Thoracic aorta (tissue), 2 donors: ENCODE data around the gene IQCE. TPM values are rescaled to one million over a fixed set of nuclear protein-coding genes. Genes with fewer than 3 reads are reported as not detected.

Source experiments
- ATAC-seq: fragments of 150-250 bp; one replicate; pipeline ENCODE4 v1.8.0; 2017; ENCODE audit warnings: low read depth; ENCODE audit not compliant: insufficient number of reproducible peaks, low FRiP score
- DNase-seq: peaks from one replicate; pipeline ENCODE4 v3.0.0-alpha.2; 2020; ENCODE audit warnings: low spot score
- H3K27ac ChIP-seq, 2 donors: fragments of 200-600 bp; sonication (generic); 1 replicate in 1 of 2; 2 replicates in 1 of 2; pipeline ENCODE4 v1.5.1; 2016; ENCODE audit warnings: mild to moderate bottlenecking in 2 of 2, moderate library complexity in 2 of 2
- H3K27me3 ChIP-seq: fragments of 200-600 bp; sonication (generic); replicated peaks from 2 replicates; pipeline ENCODE4 v1.6.0; 2016; ENCODE audit warnings: mild to moderate bottlenecking; ENCODE audit not compliant: insufficient read depth
- H3K36me3 ChIP-seq: fragments of 200-600 bp; sonication (generic); one replicate; pipeline ENCODE4 v1.5.1; 2016
- H3K4me1 ChIP-seq, 2 donors: fragments of 200-600 bp; sonication (generic); 1 replicate in 1 of 2; 2 replicates in 1 of 2; pipeline versions ENCODE4 v1.5.1 to v1.6.0; 2016; ENCODE audit warnings: low read depth in 2 of 2, mild to moderate bottlenecking in 1 of 2; ENCODE audit not compliant: control insufficient read depth in 1 of 2
- H3K4me3 ChIP-seq: fragments of 200-600 bp; sonication (generic); 2 replicates; pipeline ENCODE4 v1.5.1; 2016; ENCODE audit warnings: mild to moderate bottlenecking
- H3K9me3 ChIP-seq: fragments of 200-600 bp; sonication (generic); 2 replicates; pipeline ENCODE4 v1.5.1; 2016
- CTCF ChIP-seq: fragments of 200-600 bp; sonication (generic); IDR thresholded peaks from one replicate; pipeline ENCODE4 v1.5.1; 2019; ENCODE audit warnings: antibody characterized with exemption
- total RNA-seq, 2 donors: library from RNA; depleted of rRNA; stranded (reverse); fragments of >200 nt; gene quantifications; one replicate each; pipeline versions ENCODE4 v1.1.0 to v1.2.3, GENCODE V29; 2016

IQCE gene
- total RNA-seq, 2 donors from 2014 or later = 10.6 to 40.1 TPM

GRCh38 chr7:2631946-2632732, 73.4 kb downstream of the IQCE start, which contains the start of gene TTYH3:
TSS of gene TTYH3 (plus strand) at chr7:2631986. CDS start at chr7:2632156, 170 bp downstream.
- Histone ChIP-seq H3K4me3 (peak within 1 kb of the TSS; percentile 87), H3K27ac (peak within 1 kb of the TSS; percentile 52 to 94), H3K36me3 (no peaks in the 10 kb centered on the region), H3K9me3 (no peaks in the 10 kb centered on the region), H3K4me1 (peaks cover 42 to 51% of the 10 kb centered on the region in 2 donors), H3K27me3 (no peaks in the 10 kb centered on the region)
- peak; percentile 2 for ATAC-seq
- TF ChIP-seq CTCF = no peak
- no peak for DNase-seq

- TF ChIP-seq CTCF = no peak
- Histone ChIP-seq H3K4me3 (peak overlapping the region; percentile 87), H3K36me3 (no peaks in the 10 kb centered on the region), H3K4me1 (peaks cover 46 to 58% of the 10 kb centered on the region in 2 donors), H3K27ac (peak overlapping the region; percentile 52 to 94), H3K9me3 (no peaks in the 10 kb centered on the region), H3K27me3 (no peaks in the 10 kb centered on the region)
- DNase-seq (no peak), ATAC-seq (peak; percentile 5)
These were observed 74.2 kb downstream of the IQCE start for GRCh38 chr7:2632733-2633537.

DNA sequence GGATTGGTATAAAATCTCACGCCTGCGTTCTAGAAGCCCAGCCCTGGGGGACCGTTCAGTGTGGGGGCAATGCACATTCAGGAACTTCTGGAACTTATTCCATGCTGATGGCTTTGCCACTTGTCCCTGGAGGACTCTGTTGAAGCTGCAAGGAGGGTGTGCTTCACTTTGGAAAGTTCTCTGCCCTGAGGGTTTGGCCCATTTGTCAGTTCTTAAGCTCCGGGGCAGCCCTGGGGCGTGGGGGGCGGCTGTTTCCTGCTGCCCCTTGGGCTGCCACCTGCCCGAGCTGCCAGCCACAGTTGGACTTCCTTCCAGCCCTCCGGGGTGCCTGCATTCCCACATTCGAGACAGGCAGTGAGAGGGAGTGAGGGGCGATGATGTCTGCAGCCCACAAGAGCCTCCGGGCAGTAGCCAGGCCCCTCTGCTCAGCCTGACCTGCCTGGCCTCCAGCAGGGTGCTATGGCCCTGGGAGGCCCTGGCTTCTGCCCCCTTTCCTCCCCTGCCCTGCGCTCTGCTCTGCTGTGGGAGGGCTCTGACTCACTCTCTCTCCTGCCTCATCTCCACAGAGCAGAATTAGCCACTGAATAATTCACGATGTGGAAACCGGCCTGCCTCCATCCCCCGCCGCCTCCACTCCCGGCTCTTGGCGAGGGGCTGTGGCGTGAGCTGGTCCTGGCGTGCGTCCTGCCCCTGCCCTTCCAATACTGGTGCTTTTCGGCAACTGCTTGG, 74.9 kb downstream of the IQCE start:
- Histone ChIP-seq H3K27me3 (no peaks in the 10 kb centered on the region), H3K9me3 (no peaks in the 10 kb centered on the region), H3K4me3 (peak overlapping the region; percentile 87), H3K36me3 (no peaks in the 10 kb centered on the region), H3K4me1 (peaks cover 53 to 65% of the 10 kb centered on the region in 2 donors), H3K27ac (peak overlapping the region; percentile 52 to 94)
- ATAC-seq (peak; percentile 26), DNase-seq (peak; percentile 49)
- no peak for TF ChIP-seq CTCF

- no peak for TF ChIP-seq CTCF
- H3K9me3 ChIP-seq = no peaks in the 10 kb centered on the region
- DNase-seq (no peak), ATAC-seq (no peak)
- no peaks in the 10 kb centered on the region for H3K27me3 ChIP-seq
- peak overlapping the region; percentile 52 to 94 for H3K27ac ChIP-seq
- peak overlapping the region; percentile 87 for H3K4me3 ChIP-seq
- no peaks in the 10 kb centered on the region for H3K36me3 ChIP-seq
- peaks cover 60 to 73% of the 10 kb centered on the region in 2 donors for H3K4me1 ChIP-seq
These were observed 75.7 kb downstream of the IQCE start for GRCh38 chr7:2634267-2635145.
